ENCODE results near the gene UPK1B.
A peak's percentile ranks its signal among the peaks of the same experiment; 100 is the strongest.
"Not testable (repeated sequence)": the region's sequence is repeated elsewhere in the genome, so short reads cannot be mapped to it uniquely, and the experiment has no call there.

The UPK1B gene

GRCh38 chr3:119173325-119173724 lies at the start of gene UPK1B:
Gene UPK1B, plus strand, starts transcription at chr3:119173598. Its CDS starts 13,144 bp downstream, at chr3:119186742.
- no peak for DNase-seq

- DNase-seq, result no peak
Measured at GRCh38 chr3:119125342-119125741, 48.1 kb upstream of the UPK1B start.

GRCh38 chr3:119125742-119126504 lies 47.5 kb upstream of the UPK1B start:
- no peak for DNase-seq

- not testable (repeated sequence) for DNase-seq
Measured at GRCh38 chr3:119130291-119130690, 43.1 kb upstream of the UPK1B start.

- DNase-seq, result not testable (repeated sequence)
Measured at GRCh38 chr3:119132291-119132690, 41.1 kb upstream of the UPK1B start.

- DNase-seq, result not testable (repeated sequence)
Measured at GRCh38 chr3:119139360-119139759, 34.0 kb upstream of the UPK1B start.

- no peak for DNase-seq
Measured at GRCh38 chr3:119140466-119140865, 32.9 kb upstream of the UPK1B start.

GRCh38 chr3:119145128-119145499 lies 28.3 kb upstream of the UPK1B start:
- no peak for DNase-seq

GRCh38 chr3:119145500-119146167 lies 27.8 kb upstream of the UPK1B start, which contains the start of gene TEX55:
Gene TEX55, plus strand, starts transcription at chr3:119146165. Its CDS starts 25 bp downstream, at chr3:119146190.
- DNase-seq, result peak; percentile 15 to 61

- DNase-seq, result no peak
Measured at GRCh38 chr3:119146578-119147375, 26.6 kb upstream of the UPK1B start.

GRCh38 chr3:119147494-119147893 lies 25.9 kb upstream of the UPK1B start:
- DNase-seq, result no peak

GRCh38 chr3:119148493-119149180 lies 24.8 kb upstream of the UPK1B start:
- no peak for DNase-seq

GRCh38 chr3:119149484-119149883 lies 23.9 kb upstream of the UPK1B start:
- no peak for DNase-seq

GRCh38 chr3:119156868-119157267 lies 16.5 kb upstream of the UPK1B start:
- DNase-seq, result no peak

GRCh38 chr3:119157971-119158370 lies 15.4 kb upstream of the UPK1B start:
- no peak for DNase-seq

GRCh38 chr3:119160361-119160760 lies 13.0 kb upstream of the UPK1B start:
- no peak for DNase-seq

GRCh38 chr3:119160815-119161214 lies 12.6 kb upstream of the UPK1B start:
- DNase-seq, result no peak

GRCh38 chr3:119161240-119161639 lies 12.2 kb upstream of the UPK1B start:
- no peak for DNase-seq

GRCh38 chr3:119164745-119165144 lies 8.7 kb upstream of the UPK1B start:
- DNase-seq, result peak in 1 of 2 experiments; percentile 25

GRCh38 chr3:119170821-119171220 lies 2.6 kb upstream of the UPK1B start:
- no peak for DNase-seq

- DNase-seq, result no peak
Measured at GRCh38 chr3:119175872-119176756, 2.7 kb downstream of the UPK1B start.

- no peak for DNase-seq
Measured at GRCh38 chr3:119176778-119177177, 3.4 kb downstream of the UPK1B start.

Data from NCI-H526 (cell line).